WTC11 (cell line): ENCODE measurements around the gene CAGE1.

Source experiments
- ESRRA ChIP-seq: sonication (generic); formaldehyde crosslinking; IDR thresholded peaks from 2 replicates; pipeline ENCODE4 v1.8.1; 2022; ENCODE audit warnings: mild to moderate bottlenecking, missing genetic modification reagents, borderline replicate concordance
- IRF2 ChIP-seq: sonication (generic); formaldehyde crosslinking; IDR thresholded peaks from 2 replicates; pipeline ENCODE4 v1.8.0; 2022; ENCODE audit warnings: low read depth, missing genetic modification reagents, borderline replicate concordance

DNA sequence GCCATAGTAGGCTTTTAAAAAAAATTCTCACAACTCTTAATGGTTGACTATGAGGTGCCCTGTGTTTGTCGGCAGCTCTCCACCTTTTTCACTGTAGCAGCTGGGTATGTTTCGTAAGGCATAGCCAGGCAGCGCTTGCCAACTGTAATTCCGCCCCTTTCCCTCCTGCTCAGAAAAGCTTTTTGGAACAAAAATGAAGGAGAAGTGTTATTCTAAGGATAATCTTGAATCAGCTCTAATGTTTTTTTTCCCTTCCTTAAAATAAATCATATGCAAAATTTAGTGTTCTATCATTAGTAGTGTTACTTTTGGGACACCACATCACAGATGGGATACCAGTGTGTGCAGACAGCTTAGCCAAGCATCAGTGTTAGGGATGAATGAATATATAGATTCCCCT is 21.3 kb upstream of the CAGE1 start:
- TF ChIP-seq IRF2: no peak
- TF ChIP-seq ESRRA (CRISPR knock-in tag): no peak
